Fibroblast of skin of back (primary cell): ENCODE data around the gene APBA2.

Experiments
- DNase-seq: peaks from one replicate; pipeline ENCODE4 v3.0.0-alpha.2; 2013

The APBA2 gene

DNA sequence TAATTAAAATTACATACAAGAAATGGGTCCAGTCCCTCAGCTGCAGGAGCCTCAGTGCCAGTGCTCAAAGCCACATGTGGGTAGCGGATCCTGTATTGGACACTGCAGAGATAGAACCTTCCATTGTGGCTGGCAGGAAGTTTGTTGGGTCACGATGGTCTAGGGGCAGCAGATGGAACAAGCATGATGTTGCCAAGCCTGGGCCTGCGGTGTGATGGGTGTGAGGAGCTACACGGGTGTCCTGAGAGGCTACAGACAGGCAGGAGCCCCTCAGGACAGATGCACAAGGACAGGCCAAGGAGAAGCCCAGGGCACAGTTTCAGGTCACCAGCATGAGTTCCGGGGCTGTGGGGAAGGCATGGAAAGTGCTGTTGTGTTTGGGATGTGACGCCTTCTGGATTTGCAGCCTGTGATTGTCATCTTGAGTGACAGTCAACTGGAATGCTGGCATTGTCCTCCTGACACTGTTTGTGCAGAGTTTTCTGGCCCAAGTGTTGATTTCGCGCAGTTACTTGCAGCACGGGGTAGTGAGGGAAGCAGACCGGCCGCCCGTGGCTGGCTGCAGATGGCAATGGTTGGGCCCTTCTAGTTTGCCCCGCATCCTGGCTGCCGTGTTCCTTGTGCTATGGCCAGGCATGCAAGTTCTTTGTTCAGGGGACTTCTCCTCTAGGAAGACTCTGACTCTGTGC is 206.7 kb downstream of the APBA2 start:
- DNase-seq, result no peak

DNA sequence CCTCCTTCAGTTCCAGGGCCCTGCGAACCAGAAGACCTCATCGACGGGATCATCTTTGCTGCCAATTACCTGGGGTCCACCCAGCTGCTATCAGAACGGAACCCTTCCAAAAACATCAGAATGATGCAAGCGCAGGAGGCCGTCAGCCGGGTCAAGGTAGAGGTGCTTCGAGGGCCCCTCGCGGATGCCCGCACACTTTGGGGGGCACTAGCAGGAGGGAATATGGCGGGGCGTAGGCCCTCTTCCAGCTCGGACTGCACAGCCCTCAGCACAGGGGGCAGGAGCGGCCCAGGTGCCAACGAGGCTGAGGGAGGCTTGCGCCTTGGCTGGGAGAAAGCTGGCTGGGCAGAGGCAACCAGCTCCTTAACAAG is 207.3 kb downstream of the APBA2 start:
- no peak for DNase-seq

DNA sequence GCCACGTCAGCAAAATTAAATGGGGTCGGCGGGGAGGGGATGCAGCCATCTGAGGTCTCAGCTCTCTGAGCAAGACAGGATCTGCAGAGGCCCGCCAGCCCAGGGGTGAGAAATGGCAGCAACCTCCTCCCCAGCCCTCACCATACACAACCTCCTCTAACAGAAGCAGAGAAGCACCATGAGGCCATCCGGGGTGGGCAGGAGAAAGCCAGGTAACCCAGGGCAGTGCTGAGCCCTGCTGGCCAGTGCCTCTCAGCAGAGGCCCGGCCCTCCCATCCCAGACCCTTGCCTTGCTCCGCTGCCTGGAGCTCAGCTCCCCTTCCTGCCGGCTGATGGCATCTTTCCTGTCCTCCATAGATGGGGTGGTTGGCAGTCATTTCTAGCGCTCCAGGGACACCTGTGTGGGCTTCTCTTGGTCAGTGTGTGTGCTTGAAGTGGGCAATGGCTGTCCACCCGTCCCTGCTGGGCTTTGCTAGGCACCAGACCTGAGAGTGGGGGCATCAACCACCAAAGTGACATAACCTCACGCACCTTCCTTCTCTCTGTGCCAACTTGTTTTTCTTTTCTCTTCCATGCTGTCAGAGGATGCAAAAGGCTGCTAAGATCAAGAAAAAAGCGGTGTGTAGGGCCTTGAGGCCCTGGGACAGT is 208.0 kb downstream of the APBA2 start:
- DNase-seq, result no peak

DNA sequence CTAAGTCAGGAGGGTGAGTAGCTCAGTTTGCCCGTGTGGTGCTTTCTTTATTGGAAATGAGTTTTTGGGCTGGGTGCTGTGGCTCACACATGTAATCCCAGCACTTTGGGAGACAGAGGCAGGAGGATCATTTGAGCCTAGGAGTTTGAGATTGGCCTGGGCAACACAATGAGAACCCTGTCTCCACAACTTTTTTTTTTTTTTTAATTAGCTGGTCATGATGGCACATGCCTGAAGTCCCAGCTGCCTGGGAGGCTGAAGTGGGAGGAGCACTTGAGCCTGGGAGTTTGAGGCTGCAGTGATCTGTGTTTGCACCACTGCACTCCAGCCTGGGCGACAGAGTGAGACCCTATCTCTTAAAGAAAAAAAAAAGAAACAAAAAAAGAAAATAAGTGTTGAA is 208.9 kb downstream of the APBA2 start:
- no peak for DNase-seq

DNA sequence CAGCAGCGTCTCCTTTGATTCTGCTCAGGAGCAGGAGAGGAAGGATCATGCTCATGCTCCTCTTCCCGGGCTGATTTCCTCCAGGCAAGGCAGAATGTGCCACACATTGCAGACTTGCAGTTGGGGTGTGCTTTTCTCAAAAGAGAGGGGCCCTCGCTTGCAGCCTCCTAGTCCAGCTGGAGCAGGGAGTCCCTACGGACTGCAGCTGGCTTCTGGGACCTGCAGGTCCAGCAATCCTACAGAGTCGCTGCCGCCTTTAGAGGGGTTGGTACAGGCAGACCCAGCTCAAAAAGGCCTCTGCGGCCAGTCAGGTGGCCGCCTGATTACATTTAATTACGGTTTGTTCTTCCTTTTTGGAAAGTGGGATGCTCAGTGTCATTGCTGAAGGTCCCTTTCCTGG is 210.0 kb downstream of the APBA2 start:
- DNase-seq, result no peak

DNA sequence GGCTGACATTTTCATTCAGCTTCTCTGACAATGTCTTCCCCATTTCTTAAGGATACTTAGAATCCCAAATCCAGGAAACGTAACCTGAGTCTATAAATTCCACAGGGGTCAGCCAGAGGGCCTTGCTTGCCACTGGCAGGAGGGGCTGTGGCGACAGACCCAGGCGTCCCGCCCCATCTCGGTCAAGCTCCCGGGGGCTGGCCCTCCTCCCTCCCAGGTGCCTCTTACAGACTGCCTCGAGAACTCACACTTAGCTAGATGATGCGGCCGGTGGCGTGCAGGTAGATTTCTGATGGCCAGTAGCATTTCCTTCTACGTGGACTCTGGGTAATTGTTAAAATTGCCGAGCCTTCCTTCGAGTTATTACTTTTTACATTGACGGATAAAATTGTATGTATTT is 211.4 kb downstream of the APBA2 start:
- no peak for DNase-seq

DNA sequence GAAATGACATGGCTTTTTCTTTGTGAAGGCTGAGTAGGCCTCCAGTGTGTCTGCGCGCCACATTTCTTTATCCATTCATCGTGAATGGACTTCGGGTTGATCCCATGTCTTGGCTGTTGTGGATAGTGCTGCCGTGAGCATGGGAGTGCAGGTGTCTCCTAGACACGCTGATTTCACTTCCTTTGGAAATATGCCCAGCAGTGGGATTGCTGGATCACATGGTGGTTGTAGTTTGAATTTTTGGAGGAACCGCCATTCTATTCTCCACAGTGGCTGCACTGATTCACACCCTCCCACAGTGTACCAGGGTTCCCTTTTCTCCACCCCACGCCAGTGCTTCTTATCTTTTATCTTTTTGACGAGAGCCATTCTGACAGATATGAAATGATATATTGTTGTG is 212.2 kb downstream of the APBA2 start:
- no peak for DNase-seq

DNA sequence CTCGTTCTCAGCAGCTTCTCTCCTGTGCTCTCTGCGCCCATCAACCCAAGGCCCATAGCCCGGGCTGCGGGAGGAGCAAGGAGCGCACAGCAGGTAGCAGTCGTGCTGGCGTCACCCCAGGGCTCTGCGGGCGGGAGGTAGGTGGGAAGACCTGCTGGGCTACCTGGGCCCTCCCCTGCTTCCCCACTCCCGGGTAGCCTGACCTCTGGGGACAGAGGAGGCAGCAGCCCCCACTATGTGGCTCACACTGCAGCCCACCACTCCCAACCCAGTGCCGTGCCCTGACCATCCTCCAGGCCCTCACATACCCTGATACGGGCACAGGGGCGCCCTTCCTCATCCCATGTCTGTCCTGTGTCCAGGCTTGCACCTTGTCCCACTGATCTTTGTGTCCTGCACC is 212.9 kb downstream of the APBA2 start:
- no peak for DNase-seq

DNA sequence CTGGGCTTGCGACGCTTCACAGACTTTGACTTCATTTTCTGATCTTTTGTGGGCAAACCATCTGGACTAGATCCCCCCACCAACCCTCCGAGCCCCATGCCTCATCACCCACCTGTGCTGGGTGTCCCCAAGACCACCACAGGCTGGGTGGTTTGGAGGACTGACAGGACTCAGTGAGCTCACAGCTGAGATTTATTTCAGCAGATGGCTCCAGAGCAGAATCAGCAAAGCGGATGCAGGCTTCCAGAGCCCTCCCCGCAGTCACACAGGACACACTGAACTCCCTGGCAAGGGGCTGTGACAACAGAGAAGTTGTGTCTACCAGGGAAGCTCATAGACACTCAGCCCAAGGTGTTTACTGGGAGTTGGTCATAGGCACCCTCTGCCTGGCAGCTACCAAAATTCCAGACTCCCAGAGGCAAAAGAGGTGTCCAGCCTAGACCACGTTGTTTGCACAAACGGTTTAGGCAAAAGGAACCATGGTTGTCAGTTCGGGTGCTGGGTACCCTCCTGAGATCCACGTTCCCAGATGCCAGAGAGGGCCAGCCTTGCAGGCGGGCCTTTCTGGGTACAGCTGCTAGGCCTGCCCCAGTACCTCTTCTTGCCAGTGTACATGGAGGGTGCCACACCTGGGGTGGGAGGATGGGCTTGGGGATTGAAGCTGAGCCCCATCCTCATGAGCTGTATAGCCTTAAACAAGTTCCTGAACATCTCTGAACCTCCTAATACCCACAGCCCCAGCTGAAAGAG is 213.5 kb downstream of the APBA2 start:
- no peak for DNase-seq

DNA sequence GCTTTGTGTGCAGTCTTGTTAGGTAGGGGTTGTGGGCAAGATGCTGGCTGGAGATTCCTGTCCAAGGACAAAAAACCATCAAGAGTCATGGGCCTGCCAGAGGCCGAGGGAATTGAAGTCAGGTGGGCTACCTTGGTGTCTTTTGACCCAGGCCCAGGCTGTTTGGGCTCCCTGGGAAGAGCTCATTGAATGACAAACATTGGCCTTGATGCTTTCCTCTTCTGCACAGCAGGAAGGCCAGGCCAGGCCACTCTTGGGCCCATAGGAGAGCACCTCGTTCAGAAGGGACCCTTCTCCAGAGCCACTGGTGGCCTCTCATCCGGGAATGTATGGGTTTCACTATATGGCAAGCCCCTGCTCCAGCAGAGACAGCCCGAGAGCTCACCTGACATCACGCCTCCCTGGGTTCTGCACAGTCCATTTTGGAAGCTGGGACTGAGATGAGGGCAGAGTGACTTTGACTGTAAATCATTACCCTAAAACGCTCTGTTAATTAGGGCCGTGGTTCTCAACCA is 214.8 kb downstream of the APBA2 start:
- no peak for DNase-seq

DNA sequence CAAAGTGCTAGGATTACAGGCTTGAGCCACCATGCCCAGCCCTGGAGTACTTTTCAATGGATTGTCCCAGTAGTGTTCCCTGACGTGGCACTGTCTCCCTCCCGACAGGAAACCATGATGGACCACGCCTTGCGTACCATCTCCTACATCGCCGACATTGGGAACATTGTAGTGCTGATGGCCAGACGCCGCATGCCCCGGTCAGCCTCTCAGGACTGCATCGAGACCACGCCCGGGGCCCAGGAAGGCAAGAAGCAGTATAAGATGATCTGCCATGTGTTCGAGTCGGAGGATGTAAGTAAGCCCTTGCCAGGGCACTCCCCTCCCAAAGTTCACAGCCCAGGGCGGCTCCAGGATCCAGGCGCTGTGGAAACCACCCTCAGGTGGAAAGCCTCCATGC is 215.7 kb downstream of the APBA2 start:
- no peak for DNase-seq

DNA sequence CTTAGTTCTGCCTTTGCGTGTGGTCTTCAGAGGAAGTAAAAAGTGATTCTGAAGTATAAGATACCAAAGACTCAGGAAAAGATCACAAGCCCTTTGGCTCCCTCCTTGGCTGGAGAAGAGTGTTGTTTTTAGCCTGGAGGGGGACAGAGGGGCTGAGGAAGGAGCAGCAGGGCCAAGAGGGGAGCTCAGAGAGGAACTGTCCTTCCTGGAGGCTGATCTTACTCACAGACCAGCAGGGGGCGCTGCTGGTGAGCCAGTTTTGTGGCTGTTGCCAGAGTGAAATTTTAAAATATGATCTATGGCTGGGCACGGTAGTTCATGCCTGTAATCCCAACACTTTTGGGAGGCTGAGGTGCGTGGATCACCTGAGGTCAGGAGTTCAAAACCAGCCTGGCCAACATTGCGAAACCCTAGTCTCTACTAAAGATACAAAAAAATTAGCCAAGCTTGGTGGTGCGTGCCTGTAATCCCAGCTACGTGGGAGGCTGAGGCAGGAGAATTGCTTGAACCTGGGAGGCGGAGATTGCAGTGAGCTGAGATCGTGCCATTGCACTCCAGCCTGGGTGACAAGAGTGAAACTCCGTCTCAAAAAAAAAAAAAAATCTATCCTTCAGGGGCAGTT is 216.5 kb downstream of the APBA2 start:
- peak; percentile 60 for DNase-seq

DNA sequence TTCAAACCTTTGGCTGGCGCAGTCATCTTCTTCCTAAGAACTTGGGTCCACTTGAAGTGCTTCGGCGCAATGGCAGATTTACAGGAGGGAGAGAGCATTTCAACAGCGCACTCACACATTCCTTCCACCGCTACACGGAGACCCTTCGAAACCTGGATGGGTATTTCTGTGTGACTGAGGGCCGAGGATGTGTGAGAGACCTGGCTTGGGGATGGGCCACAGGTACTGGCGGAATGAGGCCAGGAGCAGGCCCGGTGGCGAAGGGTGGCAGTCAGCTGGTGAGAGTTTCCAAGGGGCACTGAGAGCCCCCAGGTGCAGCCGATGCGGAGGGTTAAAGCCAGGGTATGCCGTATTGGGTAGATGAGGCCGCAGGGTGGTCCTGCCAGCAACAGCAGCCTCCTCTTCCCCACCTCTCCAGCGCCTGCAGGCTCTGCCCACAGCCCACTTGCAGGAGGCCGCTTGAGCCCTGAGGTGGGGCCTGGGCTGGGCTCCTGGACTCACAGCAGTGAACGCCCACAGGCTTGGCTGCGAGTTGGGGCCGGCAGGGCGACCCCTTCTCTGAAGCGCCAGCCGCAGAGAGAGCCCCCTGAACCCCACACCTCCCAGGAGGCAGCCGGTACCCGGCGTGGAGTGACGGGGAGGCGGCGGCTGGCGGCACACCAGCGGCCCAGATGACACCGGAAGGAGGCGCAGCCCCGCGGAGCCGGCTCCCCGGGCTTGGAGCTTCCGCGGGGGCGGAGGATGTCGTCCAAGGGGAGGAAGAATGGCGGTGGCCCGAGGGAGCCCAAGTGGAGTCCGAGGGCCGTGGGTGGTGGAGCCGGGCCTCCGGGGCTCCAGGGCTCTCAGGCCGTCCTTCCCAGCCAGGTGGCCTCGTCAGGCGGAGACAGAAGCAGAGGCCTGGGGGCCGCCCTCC is 217.4 kb downstream of the APBA2 start:
- DNase-seq, result no peak

DNA sequence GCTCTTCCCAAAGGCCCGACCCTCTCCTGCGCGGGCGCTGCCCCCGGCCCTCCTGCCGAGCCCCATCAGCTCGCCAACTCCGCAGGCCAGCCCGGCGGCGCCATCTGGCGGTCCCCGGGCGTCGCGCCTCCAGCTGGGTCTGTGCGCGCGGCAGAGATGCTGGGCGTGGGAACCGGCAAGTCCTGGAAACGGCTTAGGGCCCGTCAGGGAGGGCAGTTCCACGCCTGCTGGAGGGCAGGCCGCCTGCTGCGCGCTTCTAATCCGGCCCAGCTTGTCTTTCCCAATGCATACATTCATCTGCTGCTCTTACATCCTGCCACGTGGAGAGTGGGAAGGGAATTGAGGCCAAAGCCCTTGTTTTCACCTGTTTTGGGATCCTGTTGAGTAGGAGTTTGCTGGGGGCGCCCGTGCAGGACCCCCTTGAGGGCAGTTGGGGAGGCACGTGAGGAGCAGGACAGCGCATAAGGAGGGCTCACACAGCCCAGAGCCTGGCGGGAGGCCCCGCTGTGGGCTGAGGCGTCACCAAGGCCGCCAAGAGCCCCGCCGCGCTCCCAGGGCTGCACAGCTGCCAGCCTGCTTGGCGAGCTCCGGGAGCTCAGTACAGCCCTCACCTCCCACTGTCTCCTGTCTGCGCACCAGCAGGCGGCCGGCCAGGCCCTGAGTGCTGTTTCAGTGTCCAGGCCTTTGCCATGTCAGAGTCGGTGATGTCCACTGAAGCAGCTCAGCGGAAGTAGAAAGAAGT is 218.2 kb downstream of the APBA2 start:
- DNase-seq, result peak; percentile 81

DNA sequence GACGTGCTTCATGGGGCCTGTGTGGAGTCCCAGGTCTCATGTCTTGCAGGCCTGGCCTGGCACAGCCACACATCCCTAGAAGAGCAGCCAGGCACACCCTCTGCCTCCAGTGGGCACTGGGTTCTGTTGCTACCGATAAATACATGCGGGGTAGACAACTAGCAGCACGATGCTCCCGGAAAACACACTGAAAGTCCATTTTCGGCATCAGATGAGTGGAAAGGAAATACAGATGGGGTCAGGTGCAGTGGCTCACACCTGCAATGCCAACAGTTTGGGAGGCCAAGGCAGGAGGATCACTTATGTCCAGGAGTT is 218.7 kb downstream of the APBA2 start:
- DNase-seq, result no peak

DNA sequence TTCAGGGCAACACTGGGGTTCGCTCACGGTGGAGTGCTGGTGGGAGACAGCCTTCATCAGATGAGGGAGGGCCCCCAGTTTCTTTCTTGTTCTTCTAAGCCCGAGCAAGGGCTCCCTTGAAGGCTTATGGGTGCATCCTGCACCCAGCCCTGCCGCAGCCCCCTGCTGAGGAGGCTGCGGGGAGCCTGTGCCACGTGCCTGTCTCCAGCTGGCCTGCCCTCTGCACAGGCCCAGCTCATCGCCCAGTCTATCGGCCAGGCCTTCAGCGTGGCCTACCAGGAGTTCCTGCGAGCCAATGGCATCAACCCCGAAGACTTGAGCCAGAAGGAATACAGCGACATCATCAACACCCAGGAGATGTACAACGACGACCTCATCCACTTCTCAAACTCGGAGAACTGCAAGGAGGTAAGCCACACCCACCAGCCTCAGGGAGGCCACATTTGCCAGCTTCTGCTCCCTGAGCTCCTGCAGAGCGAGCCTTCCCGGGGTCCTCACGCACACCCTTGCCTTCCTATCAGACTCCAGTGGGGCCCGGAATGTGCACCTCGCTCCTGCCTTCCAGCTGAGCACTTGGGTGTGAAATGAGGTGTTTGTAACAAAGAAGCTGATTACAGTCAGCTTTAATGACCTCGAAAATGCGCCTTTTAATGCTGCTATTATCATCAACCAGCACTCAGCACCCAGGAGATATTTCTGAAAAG is 219.5 kb downstream of the APBA2 start:
- DNase-seq, result no peak

DNA sequence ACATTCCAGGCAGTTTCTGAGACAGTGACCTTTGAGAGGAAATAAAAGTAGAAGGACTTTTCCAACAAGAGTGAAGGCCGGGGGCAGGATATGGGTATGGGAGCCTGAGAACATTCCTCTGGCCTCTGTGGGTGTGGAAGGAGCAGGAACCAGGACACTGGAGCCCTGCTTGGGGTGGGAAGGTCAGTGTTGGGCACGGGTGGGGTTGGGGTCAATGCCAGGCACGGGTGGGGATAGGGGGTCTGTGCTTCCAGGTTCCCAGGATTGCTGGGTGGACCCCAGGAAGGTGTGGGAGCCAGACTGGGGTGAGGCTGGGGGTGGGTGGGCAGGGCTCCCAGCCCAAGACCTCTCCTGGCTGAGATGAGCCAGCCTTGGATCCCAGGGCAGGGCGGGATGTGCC is 220.3 kb downstream of the APBA2 start:
- DNase-seq, result no peak

DNA sequence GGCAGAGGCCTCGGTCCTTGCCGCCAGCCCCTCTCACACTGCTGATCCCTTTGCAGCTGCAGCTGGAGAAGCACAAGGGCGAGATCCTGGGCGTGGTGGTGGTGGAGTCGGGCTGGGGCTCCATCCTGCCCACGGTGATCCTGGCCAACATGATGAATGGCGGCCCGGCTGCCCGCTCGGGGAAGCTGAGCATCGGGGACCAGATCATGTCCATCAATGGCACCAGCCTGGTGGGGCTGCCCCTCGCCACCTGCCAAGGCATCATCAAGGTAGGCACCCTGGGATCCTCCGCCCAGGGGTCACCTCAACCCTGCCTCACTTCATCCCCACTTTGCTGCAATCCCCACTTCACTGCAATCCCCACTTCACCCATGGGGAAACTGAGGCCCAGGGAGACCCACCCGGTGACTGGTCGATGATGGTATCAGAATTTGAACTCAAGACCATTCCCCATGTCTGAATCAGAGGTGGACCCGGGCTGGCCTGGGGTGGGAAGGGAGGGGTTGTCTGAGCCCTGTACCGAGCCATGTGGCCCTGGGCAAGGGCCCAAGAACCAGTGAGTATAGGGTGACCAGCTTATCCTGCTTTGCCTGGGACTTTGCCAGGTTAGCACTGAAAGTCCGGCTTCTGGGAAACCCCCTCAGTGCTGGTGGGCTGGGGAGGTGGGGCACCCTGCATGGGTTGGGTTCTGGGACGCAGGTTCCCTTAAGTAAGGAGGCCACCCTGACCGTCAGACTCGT is 220.9 kb downstream of the APBA2 start:
- DNase-seq, result no peak

DNA sequence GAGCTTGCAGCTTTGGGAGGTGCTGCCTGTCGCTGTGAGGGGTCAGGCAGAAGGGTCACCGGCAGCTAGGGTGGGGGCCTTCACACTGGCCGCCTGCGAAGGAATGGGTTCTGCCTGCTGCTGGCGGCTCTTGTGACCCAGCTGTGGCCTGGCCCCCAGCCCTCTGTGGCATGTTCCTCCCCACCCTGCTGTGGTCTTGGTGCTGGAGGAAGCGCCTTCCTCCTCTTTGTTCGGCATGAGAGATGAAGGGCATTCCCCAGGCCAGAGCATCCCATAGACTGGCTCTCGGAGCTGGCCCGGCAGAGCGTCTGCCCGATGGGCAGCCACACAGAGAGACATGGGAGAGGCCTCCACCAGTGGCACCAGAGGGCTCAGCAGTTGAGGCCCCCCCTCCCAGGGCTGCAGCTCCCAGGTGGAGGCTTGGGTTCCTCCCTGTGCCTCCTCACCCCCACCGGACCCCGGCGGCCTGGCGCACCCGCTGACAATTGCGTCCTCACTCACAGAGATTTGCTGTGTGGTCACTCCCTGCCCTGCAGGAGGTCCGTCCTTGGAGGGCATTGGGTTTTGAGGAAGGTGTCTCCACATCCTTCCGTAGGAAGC is 221.6 kb downstream of the APBA2 start:
- DNase-seq, result no peak
